ENCODE data around the gene ZBTB24. TPM values are rescaled to one million over a fixed set of nuclear protein-coding genes. Genes with fewer than 3 reads are reported as not detected.
A peak's percentile ranks its signal among the peaks of the same experiment; 100 is the strongest.

Gene ZBTB24
- total RNA-seq, 2 experiments from 2014 or later = 15.3 to 17.0 TPM

- ChIA-PET POLR2A (interaction anchor here (1.2 to 2.0 kb wide), 3 partner anchors 10 to 20 kb away, joined by 5 to 11 read pairs (median 6); no protein-coding TSS in a partner anchor), CTCF (ENCODE audit: unreplicated experiment) (no interaction called here)
- no peaks in the 10 kb centered on the region for H4K20me1 ChIP-seq (ENCODE audit: insufficient read depth, low read length)
- no TSS peak for BruUV-seq (replicated peaks)
- H3K27ac ChIP-seq (ENCODE audit: low read depth, low read length, poor library complexity, severe bottlenecking) = peak overlapping the region; percentile 73
- no peak overlapping the region for H2AFZ ChIP-seq (ENCODE audit: low read length)
- intact Hi-C loops (cut with micrococcal nuclease; ENCODE audit: unreplicated experiment) = loop anchor here (5.0 to 10.0 kb wide), 2 partner anchors 233 to 364 kb away; partner anchors contain the start of genes AK9, CEP57L1, FIG4 and SESN1
- H3K4me2 ChIP-seq (ENCODE audit: low read length) = peak overlapping the region; percentile 63
- DNase-seq (ENCODE audit: low spot score) = peak; percentile 60
- H3K4me1 ChIP-seq (ENCODE audit: insufficient read depth, low read length, poor library complexity, severe bottlenecking) = peaks cover 59% of the 10 kb centered on the region
- TF ChIP-seq EZH2phosphoT487 (IDR thresholded peaks at IDR 0.05; ENCODE audit: borderline replicate concordance, low read depth, low read length) (no peak), CTCF (conservative IDR thresholded peaks at IDR 0.05; ENCODE audit: low read length) (no peak)
- peak overlapping the region; percentile 21 for H3K4me3 ChIP-seq (ENCODE audit: low read depth, low read length, poor library complexity, severe bottlenecking)
- peaks cover 49% of the 10 kb centered on the region for H3K79me2 ChIP-seq (ENCODE audit: insufficient read depth, low read depth, low read length)
- peaks cover 47% of the 10 kb centered on the region for H3K36me3 ChIP-seq (ENCODE audit: insufficient read depth, low read length)
- H3K9me3 ChIP-seq (ENCODE audit: low read length) = no peaks in the 10 kb centered on the region
- no peaks in the 10 kb centered on the region for H3K9me2 ChIP-seq (ENCODE audit: insufficient read depth, low read length)
These were observed 24.1 kb downstream of the ZBTB24 start for GRCh38 chr6:109458774-109459531.

GRCh38 chr6:109457562-109457996 is 25.4 kb downstream of the ZBTB24 start:
- DNase-seq (ENCODE audit: low spot score) = no peak
- H3K27ac ChIP-seq (ENCODE audit: low read depth, low read length, poor library complexity, severe bottlenecking) = peak overlapping the region; percentile 99
- peaks cover 43% of the 10 kb centered on the region for H3K36me3 ChIP-seq (ENCODE audit: insufficient read depth, low read length)
- H3K4me3 ChIP-seq (ENCODE audit: low read depth, low read length, poor library complexity, severe bottlenecking) = peak overlapping the region; percentile 82
- CTCF ChIA-PET (ENCODE audit: unreplicated experiment) = no interaction called here
- H3K9me3 ChIP-seq (ENCODE audit: low read length) = no peaks in the 10 kb centered on the region
- no peaks in the 10 kb centered on the region for H3K9me2 ChIP-seq (ENCODE audit: insufficient read depth, low read length)
- TF ChIP-seq CTCF (conservative IDR thresholded peaks at IDR 0.05; ENCODE audit: low read length) (no peak), EZH2phosphoT487 (IDR thresholded peaks at IDR 0.05; ENCODE audit: borderline replicate concordance, low read depth, low read length) (no peak)
- H3K4me1 ChIP-seq (ENCODE audit: insufficient read depth, low read length, poor library complexity, severe bottlenecking) = peaks cover 67% of the 10 kb centered on the region
- peak overlapping the region; percentile 79 for H3K4me2 ChIP-seq (ENCODE audit: low read length)
- intact Hi-C loops (cut with micrococcal nuclease; ENCODE audit: unreplicated experiment) = loop anchor here (5.0 to 10.0 kb wide), 2 partner anchors 235 to 363 kb away; partner anchors contain the start of genes AK9, CEP57L1, FIG4 and SESN1
- peaks cover 45% of the 10 kb centered on the region; the same call in 1 of the 2 replicates for H3K79me2 ChIP-seq (ENCODE audit: insufficient read depth, low read depth, low read length)
- H2AFZ ChIP-seq (ENCODE audit: low read length) = no peak overlapping the region
- POLR2A ChIA-PET = interaction anchor here (0.7 to 6.4 kb wide), 3 partner anchors 16 to 271 kb away, joined by 3 to 64 read pairs (median 5); partner anchors contain the start of genes PPIL6 and SMPD2
- no peaks in the 10 kb centered on the region for H4K20me1 ChIP-seq (ENCODE audit: insufficient read depth, low read length)
- no TSS peak for BruUV-seq (replicated peaks)
